Psoas muscle (tissue), 8 donors: ENCODE results near the gene EXOC3L1. TPM values are rescaled to one million over a fixed set of nuclear protein-coding genes. Genes with fewer than 3 reads are reported as not detected.
A peak's percentile ranks its signal among the peaks of the same experiment; 100 is the strongest.

Experiments used
- ATAC-seq, 4 donors: fragments of 200-7000 bp; cut with Tn5 transposase; one replicate each; pipeline ENCODE4 v1.9.1; 2020; ENCODE audit warnings: moderate library complexity in 3 of 4, mild to moderate bottlenecking in 2 of 4
- DNase-seq, 2 donors: peaks; one replicate each; pipeline ENCODE4 v3.0.0-alpha.2; 2020
- H3K27ac ChIP-seq: fragments of 200-600 bp; one replicate; pipeline ENCODE4 v1.8.0; 2022
- H3K27me3 ChIP-seq, 3 donors: fragments of 200-600 bp in 1 of 3; one replicate each; pipeline versions ENCODE4 v1.6.1 to v1.8.0; 2013 to 2022; ENCODE audit warnings: low read length in 2 of 3, mild to moderate bottlenecking in 2 of 3, moderate library complexity in 1 of 3; ENCODE audit not compliant: insufficient read depth in 3 of 3
- H3K36me3 ChIP-seq, 2 donors: fragments of 200-600 bp in 1 of 2; one replicate each; pipeline versions ENCODE4 v1.6.1 to v1.8.0; 2013 to 2022; ENCODE audit warnings: low read depth in 1 of 2, mild to moderate bottlenecking in 1 of 2, moderate library complexity in 1 of 2; ENCODE audit not compliant: insufficient read depth in 1 of 2
- H3K4me1 ChIP-seq: fragments of 200-600 bp; one replicate; pipeline ENCODE4 v1.8.0; 2022
- H3K4me3 ChIP-seq: fragments of 200-600 bp; one replicate; pipeline ENCODE4 v1.8.0; 2022; ENCODE audit warnings: mild to moderate bottlenecking
- H3K9me3 ChIP-seq: fragments of 200-600 bp; one replicate; pipeline ENCODE4 v1.8.0; 2022
- CTCF ChIP-seq: fragments of 200-600 bp; IDR thresholded peaks from one replicate; pipeline ENCODE4 v1.8.0; 2022; ENCODE audit warnings: antibody characterized with exemption
- WGBS, 3 donors: extraction: QIAGEN DNeasy Blood & Tissue Kit; methylation state at CpG; one replicate each; pipeline versions ENCODE4 v1.1.6 to v1.1.7; 2013; 5-methylcytosine and 5-hydroxymethylcytosine counted together
- intact Hi-C, 2 donors: fragments of 100-400 bp; cut with DNase I; formaldehyde crosslinking; loops; one replicate each; pipeline versions ENCODE4 v1.11.0 to v1.14.2; 2022
- polyA plus RNA-seq, 3 donors: library from polyadenylated mRNA; stranded (reverse); fragments of 200-250 nt; gene quantifications; one replicate each; pipeline ENCODE4 v1.2.3, GENCODE V29; 2013
- total RNA-seq, 4 donors: library from RNA; stranded (reverse); fragmentation: NEBNext Ultra II Directional in 2 of 4; extraction: Animal tissue kit (Norgen Biotek cat#: 25700) in 2 of 4; gene quantifications; one replicate each; pipeline versions ENCODE4 v1.2.1 to v1.2.4, GENCODE V29; 2021 to 2023
- donor health status: healthy with polysubstance abuse.
- donor health status: DM: no; HTN: no; CAD: no; lungs with moderate emphysema.
- donor health status: Bipolar disorder and iron deficiency.
- donor health status: healthy.
- donor health status: DM: yes; HTN: yes; CAD: no.
- donor health status: DM: no; HTN: no; CAD: no.
- donor health status: DM: no; HTN: no; CAD: no.
- donor health status: DM: yes; HTN: yes; CAD: no.

EXOC3L1 gene
- total and polyA plus RNA-seq, 7 donors, result 0.84 to 3.4 (median 1.2) TPM

- TF ChIP-seq CTCF, result no peak
- Histone ChIP-seq H3K4me1 (peaks cover 43% of the 10 kb centered on the region), H3K9me3 (no peaks in the 10 kb centered on the region), H3K4me3 (no peak overlapping the region), H3K27ac (no peak overlapping the region), H3K36me3 (no peaks in the 10 kb centered on the region), H3K27me3 (no peaks in the 10 kb centered on the region)
- ATAC-seq (no peak), DNase-seq (no peak)
- intact Hi-C loops, result no loop called here
- 70 to 81% (median 72%) methylated on average over 7 of the region's 7 CpGs for WGBS, 3 donors
Measured at GRCh38 chr16:67211674-67212073, 21.7 kb upstream of the EXOC3L1 start.

GRCh38 chr16:67210069-67210937 lies 20.4 kb upstream of the EXOC3L1 start:
- intact Hi-C loops, result no loop called here
- WGBS, 3 donors, result 58 to 65% (median 63%) methylated on average over 25 of the region's 25 CpGs
- DNase-seq (no peak), ATAC-seq (peak in 1 of 4 donors; percentile 3)
- Histone ChIP-seq H3K27me3 (no peaks in the 10 kb centered on the region), H3K27ac (no peak overlapping the region), H3K4me3 (no peak overlapping the region), H3K9me3 (no peaks in the 10 kb centered on the region), H3K36me3 (no peaks in the 10 kb centered on the region), H3K4me1 (peaks cover 41% of the 10 kb centered on the region)
- no peak for TF ChIP-seq CTCF

GRCh38 chr16:67209565-67209964 lies 19.6 kb upstream of the EXOC3L1 start:
- intact Hi-C loops, result no loop called here
- no peaks in the 10 kb centered on the region for H3K9me3 ChIP-seq
- WGBS, 3 donors, result 62 to 80% (median 79%) methylated on average over 6 to 8 of the region's 8 CpGs
- H3K4me1 ChIP-seq, result peaks cover 39% of the 10 kb centered on the region
- no peaks in the 10 kb centered on the region for H3K27me3 ChIP-seq
- peaks cover 0 to under 1% of the 10 kb centered on the region in 2 donors for H3K36me3 ChIP-seq
- no peak overlapping the region for H3K27ac ChIP-seq
- DNase-seq (no peak), ATAC-seq (no peak)
- no peak for TF ChIP-seq CTCF
- H3K4me3 ChIP-seq, result no peak overlapping the region

- no peak for DNase-seq
- H3K4me1 ChIP-seq, result peaks cover 27% of the 10 kb centered on the region
- intact Hi-C loops, result no loop called here
- no peaks in the 10 kb centered on the region for H3K9me3 ChIP-seq
- peak overlapping the region; percentile 68 for H3K27ac ChIP-seq
- H3K27me3 ChIP-seq, result no peaks in the 10 kb centered on the region
- no peak for TF ChIP-seq CTCF
- no peak overlapping the region for H3K4me3 ChIP-seq
- ATAC-seq, result peak; percentile 2 to 12 (median 8)
- WGBS, 3 donors, result 79 to 89% (median 88%) methylated on average over 11 of the region's 11 CpGs
- H3K36me3 ChIP-seq, result peaks cover 0 to 12% of the 10 kb centered on the region in 2 donors
Measured at GRCh38 chr16:67208154-67208896, 18.4 kb upstream of the EXOC3L1 start.
